Hematopoietic multipotent progenitor cell treated with erythropoietin and hydrocortisone succinate and interleukin-3 and kit ligand, for 17 days (in vitro differentiated cells): ENCODE measurements around the gene PROZ.

ENCODE experiments used
- DNase-seq: peaks from one replicate; pipeline ENCODE4 v3.0.0-alpha.2; 2015; ENCODE audit warnings: low spot score

Gene PROZ

GRCh38 chr13:113119822-113120189, 38.6 kb upstream of the PROZ start:
- no peak for DNase-seq

- DNase-seq = no peak
These were observed 37.9 kb upstream of the PROZ start for GRCh38 chr13:113120300-113121182.

GRCh38 chr13:113121183-113121927, 37.1 kb upstream of the PROZ start:
- DNase-seq = no peak

- no peak for DNase-seq
These were observed 36.4 kb upstream of the PROZ start for GRCh38 chr13:113121928-113122471.

GRCh38 chr13:113122550-113123225, 35.8 kb upstream of the PROZ start, which contains the start of gene F10:
TSS of gene F10 (plus strand) at chr13:113122799. CDS start at chr13:113122856, 57 bp downstream.
- no peak for DNase-seq

GRCh38 chr13:113123226-113124201, 34.9 kb upstream of the PROZ start:
- DNase-seq = no peak

GRCh38 chr13:113124211-113124970, 34.1 kb upstream of the PROZ start:
- no peak for DNase-seq

- DNase-seq = no peak
These were observed 32.8 kb upstream of the PROZ start for GRCh38 chr13:113125506-113126264.

GRCh38 chr13:113126265-113127150, 31.9 kb upstream of the PROZ start:
- no peak for DNase-seq

- DNase-seq = no peak
These were observed 29.0 kb upstream of the PROZ start for GRCh38 chr13:113129480-113129879.

- DNase-seq = peak; percentile 19
These were observed 28.3 kb upstream of the PROZ start for GRCh38 chr13:113129921-113130750.

GRCh38 chr13:113135281-113135760, 23.1 kb upstream of the PROZ start:
- no peak for DNase-seq

GRCh38 chr13:113137691-113138298, 20.7 kb upstream of the PROZ start:
- DNase-seq = no peak

GRCh38 chr13:113138792-113139551, 19.5 kb upstream of the PROZ start:
- DNase-seq = no peak

- no peak for DNase-seq
These were observed 18.9 kb upstream of the PROZ start for GRCh38 chr13:113139577-113139976.
